IPS-18a (cell line): ENCODE data around the gene OR2V1.
"Not testable (repeated sequence)": the region's sequence is repeated elsewhere in the genome, so short reads cannot be mapped to it uniquely, and the experiment has no call there.

Experiments used
- H3K27ac ChIP-seq: one replicate; pipeline ENCODE4 v1.5.1; 2013; ENCODE audit warnings: low read length
- H3K27me3 ChIP-seq: one replicate; pipeline ENCODE4 v1.6.1; 2013; ENCODE audit warnings: mild to moderate bottlenecking, low read length; ENCODE audit not compliant: control insufficient read depth, insufficient read depth
- H3K36me3 ChIP-seq: one replicate; pipeline ENCODE4 v1.6.1; 2013; ENCODE audit warnings: low read depth, low read length; ENCODE audit not compliant: control insufficient read depth
- H3K4me1 ChIP-seq: one replicate; pipeline ENCODE4 v1.6.1; 2013; ENCODE audit warnings: low read depth, low read length; ENCODE audit not compliant: control insufficient read depth
- H3K4me3 ChIP-seq: one replicate; pipeline ENCODE4 v1.5.1; 2013; ENCODE audit warnings: low read length
- H3K9ac ChIP-seq: one replicate; pipeline ENCODE4 v1.6.1; 2013; ENCODE audit warnings: mild to moderate bottlenecking, low read length, moderate library complexity
- H3K9me3 ChIP-seq: one replicate; pipeline ENCODE4 v1.6.1; 2013; ENCODE audit warnings: low read depth, low read length; ENCODE audit not compliant: control insufficient read depth

OR2V1 gene

DNA sequence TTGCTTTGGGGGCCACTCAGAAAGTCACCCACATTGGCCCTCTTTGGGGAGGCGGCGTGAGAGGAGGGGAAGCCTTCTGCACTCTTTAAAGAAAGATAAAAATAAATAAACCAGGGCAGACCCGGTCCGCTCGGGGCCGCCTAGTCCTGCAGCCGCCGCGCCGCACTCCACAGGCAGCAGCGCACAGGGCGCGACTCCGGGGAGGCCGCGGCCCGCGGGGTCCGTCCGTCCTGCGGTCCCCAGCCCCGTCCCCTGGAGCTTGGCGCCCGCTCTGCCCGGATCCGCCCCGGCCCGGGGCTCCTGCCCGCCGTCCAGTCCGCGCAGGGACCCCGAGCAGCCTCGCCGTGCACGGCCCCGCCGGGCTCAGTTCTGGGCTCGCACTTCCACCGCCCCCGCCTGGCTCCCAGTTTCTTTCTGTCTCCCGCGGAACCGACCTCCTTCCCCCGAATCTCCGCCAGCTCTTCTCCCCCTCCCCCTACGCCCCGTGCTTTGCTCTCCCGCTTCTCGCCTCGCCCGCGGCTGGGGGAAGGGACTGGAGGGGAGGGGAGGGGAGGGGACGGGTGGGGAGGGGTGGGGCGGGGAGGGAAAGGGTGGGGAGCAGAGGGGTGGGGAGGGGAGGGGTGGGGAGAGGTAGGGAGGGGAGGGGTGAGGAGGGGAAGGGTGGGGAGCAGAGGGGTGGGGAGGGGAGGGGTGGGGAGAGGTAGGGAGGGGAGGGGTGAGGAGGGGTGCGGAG lies 33.0 kb downstream of the OR2V1 start:
- not testable (repeated sequence) for H3K4me3 ChIP-seq, H3K9me3 ChIP-seq
- peaks cover 21% of the 10 kb centered on the region for H3K27me3 ChIP-seq

DNA sequence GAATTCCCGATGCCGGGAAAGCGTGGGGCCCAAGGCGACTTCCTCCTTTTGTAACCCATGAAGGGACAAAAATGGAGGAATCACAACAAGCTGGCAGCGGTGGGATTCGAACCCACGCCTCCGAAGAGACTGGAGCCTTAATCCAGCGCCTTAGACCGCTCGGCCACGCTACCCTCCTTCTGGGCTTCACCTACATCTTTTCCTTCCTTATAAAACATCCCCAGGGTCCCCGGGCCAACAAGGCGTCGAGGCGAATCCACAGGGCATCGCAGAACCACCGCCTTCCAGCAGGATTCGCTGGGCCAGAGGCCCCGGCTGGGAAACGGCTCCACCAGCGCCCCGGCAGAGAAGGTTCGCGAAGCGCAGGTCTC lies 33.6 kb downstream of the OR2V1 start:
- not testable (repeated sequence) for H3K36me3 ChIP-seq, H3K9ac ChIP-seq, H3K4me1 ChIP-seq, H3K27ac ChIP-seq, H3K9me3 ChIP-seq, H3K4me3 ChIP-seq
- peaks cover 21% of the 10 kb centered on the region for H3K27me3 ChIP-seq

More for the DNA sequence above, 33.0 kb downstream of the OR2V1 start:
- not testable (repeated sequence) for H3K9ac ChIP-seq, H3K27ac ChIP-seq, H3K4me1 ChIP-seq, H3K36me3 ChIP-seq

DNA sequence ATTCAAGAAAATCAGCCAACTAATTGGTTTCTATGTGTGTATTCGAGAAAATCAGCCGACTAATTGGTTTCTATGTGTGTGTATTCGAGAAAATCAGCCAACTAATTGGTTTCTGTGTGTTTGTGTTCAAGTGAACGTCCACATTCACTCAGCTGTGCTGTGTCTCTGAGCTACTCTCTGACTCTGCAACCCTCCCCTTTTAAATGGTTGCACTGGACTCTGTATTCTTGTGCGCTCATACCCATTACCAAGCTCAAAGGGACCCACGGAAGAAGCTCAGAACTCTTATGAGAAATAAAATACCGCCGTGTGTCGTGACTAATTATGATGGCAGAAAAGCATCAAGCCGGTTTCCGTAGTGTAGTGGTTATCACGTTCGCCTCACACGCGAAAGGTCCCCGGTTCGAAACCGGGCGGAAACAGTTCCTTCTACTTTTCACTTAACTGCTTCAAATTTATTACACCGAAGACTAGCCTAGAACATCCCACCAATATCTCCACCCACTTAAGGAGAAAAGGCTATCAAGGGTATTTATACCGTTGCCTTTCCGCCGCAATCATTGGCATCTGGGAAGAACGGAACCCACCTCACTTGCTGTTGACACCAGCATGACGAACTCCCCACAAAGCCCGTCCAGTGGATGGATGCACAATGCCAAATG lies 34.1 kb downstream of the OR2V1 start:
- H3K9ac ChIP-seq, H3K36me3 ChIP-seq, H3K9me3 ChIP-seq, H3K4me3 ChIP-seq, H3K27ac ChIP-seq, H3K4me1 ChIP-seq: not testable (repeated sequence)
- H3K27me3 ChIP-seq, result peaks cover 21% of the 10 kb centered on the region

DNA sequence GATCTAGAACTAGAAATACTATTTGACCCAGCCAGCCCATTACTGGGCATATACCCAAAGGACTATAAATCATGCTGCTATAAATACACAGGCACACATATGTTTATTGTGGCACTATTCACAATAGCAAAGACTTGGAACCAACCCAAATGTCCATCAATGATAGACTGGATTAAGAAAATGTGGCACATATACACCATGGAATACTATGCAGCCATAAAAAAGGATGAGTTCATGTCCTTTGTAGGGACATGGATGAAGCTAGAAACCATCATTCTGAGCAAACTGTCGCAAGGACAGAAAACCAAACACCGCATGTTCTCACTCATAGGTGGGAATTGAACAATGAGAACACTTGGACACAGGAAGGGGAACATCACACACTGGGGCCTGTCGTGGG lies 35.8 kb downstream of the OR2V1 start:
- not testable (repeated sequence) for H3K27ac ChIP-seq, H3K9ac ChIP-seq, H3K9me3 ChIP-seq, H3K4me1 ChIP-seq, H3K4me3 ChIP-seq, H3K36me3 ChIP-seq
- peaks cover 16% of the 10 kb centered on the region for H3K27me3 ChIP-seq

DNA sequence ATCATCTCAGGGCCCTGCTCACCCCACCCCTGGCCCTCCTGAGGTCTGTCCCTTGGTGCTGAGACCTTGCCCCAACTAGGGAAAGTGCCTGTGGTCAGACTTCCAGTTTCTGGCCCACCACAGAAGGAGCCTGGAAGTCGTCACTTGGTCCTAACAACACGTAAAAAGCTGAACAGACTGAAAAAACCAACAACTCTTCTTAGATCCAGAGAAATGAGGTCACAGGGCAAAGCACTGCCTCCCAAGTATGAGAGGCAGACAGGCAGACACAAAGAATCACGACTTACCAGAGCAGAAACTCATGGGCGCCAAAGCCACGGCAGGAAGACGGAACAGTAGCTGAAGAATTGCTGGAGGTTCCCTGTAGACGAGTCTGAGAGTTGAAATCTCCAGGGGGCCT lies 38.5 kb downstream of the OR2V1 start:
- Histone ChIP-seq H3K27ac (no peak overlapping the region), H3K4me3 (no peak overlapping the region), H3K36me3 (no peaks in the 10 kb centered on the region), H3K9me3 (no peaks in the 10 kb centered on the region), H3K27me3 (no peaks in the 10 kb centered on the region), H3K4me1 (no peaks in the 10 kb centered on the region), H3K9ac (no peak overlapping the region)

DNA sequence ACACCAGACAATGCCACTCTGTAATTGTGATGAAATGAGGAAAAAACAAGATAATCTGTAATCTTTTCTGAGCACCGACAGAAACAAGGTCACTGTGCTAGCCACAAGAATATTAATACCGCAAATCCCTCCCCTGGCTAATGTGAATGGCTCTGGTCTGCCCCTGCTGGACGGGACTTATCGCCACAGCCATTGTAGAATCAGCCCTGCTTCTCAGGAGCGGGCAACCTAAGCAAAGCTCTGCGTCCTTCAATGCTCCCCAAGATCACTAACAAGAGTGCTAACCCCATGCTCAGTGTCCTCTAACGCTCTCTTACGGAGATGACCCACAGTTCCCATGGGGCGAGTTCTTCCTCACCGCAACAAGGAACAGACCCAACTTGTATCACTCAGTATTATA lies 42.7 kb downstream of the OR2V1 start:
- Histone ChIP-seq H3K27ac (no peak overlapping the region), H3K4me3 (no peak overlapping the region), H3K36me3 (no peaks in the 10 kb centered on the region), H3K4me1 (no peaks in the 10 kb centered on the region), H3K27me3 (no peaks in the 10 kb centered on the region), H3K9ac (no peak overlapping the region), H3K9me3 (no peaks in the 10 kb centered on the region)

DNA sequence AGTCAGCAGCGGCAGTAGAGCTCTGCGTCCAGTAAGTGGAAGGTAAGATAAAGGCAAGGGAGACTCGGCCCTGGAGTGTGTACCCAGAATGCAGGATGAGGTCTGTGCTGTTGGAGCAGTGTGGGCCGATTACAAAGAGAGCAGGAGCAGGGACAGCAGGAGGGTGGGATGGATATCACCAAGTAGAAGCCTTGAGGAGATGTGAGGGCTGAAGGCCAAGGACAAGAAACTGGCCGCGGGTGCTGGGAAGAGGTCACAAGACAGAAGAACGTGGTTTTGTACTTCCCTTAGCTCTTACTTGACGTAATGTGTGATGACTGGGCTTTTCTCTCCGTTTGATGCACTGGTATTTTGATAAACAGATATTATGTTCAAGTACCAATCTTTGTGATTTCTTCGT lies 43.7 kb downstream of the OR2V1 start:
- no peaks in the 10 kb centered on the region for H3K27me3 ChIP-seq
- H3K9ac ChIP-seq, result no peak overlapping the region
- no peak overlapping the region for H3K27ac ChIP-seq

DNA sequence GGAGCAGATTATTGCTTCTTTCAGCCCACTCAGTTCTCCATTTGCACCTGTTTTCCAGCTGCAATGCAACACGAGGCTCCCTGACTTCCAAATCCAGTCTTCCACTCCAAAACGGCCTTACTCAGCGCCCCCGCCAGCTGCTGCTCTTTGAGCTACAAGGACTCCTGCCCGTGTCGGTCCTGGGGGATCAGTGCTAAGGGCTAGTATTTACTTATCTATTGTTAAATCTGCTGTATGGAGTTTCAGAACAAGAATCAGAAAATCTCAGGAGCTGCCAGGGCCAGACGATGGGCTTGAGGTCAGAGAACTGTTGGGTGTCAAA lies 44.1 kb downstream of the OR2V1 start:
- no peaks in the 10 kb centered on the region for H3K4me1 ChIP-seq
- H3K27ac ChIP-seq, result no peak overlapping the region
- no peak overlapping the region for H3K4me3 ChIP-seq
- no peak overlapping the region for H3K9ac ChIP-seq
- H3K27me3 ChIP-seq, result no peaks in the 10 kb centered on the region
- H3K9me3 ChIP-seq, result no peaks in the 10 kb centered on the region
- H3K36me3 ChIP-seq, result no peaks in the 10 kb centered on the region

More for the DNA sequence above, 43.7 kb downstream of the OR2V1 start:
- Histone ChIP-seq H3K9me3 (no peaks in the 10 kb centered on the region), H3K4me1 (no peaks in the 10 kb centered on the region), H3K4me3 (no peak overlapping the region), H3K36me3 (no peaks in the 10 kb centered on the region)

DNA sequence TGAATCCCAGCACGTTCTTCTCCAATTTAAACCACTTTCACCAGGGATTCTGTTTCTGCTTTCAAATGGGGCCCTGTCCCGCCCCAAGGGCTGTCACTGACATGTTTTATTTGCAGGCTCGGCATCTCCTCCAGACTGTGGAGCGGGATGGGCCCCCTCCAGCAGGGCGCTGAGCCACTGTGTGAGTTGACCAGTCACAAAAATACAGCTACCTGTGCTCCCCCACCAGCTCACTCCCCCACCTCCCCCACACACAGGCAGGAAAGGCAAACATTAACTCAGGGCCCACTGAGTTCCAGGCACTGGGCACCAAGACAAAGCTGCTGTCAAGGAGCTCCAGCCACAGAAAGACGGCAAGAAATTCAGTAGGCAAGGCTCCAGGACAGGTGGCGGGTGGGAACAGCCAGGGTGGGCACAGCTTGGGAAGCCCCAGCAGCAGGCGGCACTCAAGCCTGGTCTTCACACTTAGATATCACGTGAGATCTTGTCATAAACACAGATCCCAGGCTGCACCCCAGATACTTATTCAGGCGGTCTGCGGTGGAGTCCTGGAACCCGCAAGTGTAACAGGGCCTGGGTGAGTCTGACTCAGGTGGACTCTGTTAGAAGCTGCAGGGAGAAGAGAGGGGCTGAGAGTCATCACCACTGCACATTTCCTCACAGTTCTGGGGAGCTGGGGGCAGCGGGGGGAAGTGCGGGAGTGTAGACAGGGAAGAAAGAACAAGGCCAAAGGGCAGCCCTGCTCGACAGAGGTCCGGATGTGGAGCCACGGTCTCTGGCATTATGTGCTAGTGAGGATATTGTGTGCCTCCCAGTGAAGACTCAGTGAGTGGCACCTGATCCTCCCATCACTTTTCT lies 44.7 kb downstream of the OR2V1 start:
- no peak overlapping the region for H3K9ac ChIP-seq

DNA sequence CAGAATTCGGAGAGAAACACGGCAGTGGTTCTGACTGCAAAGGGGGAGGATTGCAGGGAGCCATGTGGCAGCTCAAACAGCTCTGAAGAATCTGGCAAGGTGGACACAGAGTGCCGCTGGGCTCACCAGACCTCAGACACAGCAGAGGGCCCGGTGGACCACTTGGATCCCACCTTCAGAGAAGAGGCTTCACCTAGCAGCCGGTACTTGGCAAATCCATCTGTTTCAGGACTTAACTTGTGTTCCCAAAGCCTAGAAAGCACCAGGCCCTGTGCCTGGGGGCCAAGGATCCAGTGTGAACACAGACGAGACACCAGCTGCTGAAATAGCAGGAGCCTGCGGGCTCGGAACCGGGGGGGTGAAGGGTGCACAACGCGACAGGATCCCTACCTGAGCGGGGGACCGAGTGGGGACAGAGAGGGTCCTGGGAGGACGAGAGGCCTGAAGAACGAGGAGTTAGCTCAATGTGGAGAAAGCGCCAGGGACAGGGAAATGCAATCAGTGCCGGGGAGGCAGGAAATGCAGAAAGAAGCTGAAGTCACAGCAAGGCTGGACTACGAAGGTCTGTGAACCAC lies 46.3 kb downstream of the OR2V1 start:
- Histone ChIP-seq H3K27ac (no peak overlapping the region), H3K27me3 (no peaks in the 10 kb centered on the region), H3K9ac (no peak overlapping the region), H3K9me3 (no peaks in the 10 kb centered on the region), H3K4me1 (no peaks in the 10 kb centered on the region), H3K36me3 (no peaks in the 10 kb centered on the region), H3K4me3 (no peak overlapping the region)

More for the DNA sequence above, 44.7 kb downstream of the OR2V1 start:
- no peak overlapping the region for H3K4me3 ChIP-seq
- H3K36me3 ChIP-seq, result no peaks in the 10 kb centered on the region
- no peaks in the 10 kb centered on the region for H3K4me1 ChIP-seq
- no peaks in the 10 kb centered on the region for H3K9me3 ChIP-seq
- no peaks in the 10 kb centered on the region for H3K27me3 ChIP-seq
- H3K27ac ChIP-seq, result no peak overlapping the region

DNA sequence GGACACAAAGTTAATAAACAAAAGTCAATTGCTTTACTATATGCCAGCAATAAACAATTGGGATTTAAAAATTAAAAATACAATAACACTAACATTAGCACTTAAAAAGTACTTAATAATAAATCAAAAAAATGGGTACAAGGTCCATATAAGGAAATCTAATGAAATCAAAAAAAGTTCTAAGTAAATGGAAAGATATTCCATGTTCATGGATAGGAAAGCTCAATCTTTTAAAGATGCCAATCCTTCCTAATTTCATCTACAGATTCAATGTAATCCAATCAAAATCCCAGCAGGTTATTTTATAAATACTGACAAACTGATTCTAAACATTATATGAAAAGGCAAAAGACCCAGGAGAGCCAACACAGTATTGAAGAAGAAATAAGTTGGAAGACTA lies 49.0 kb downstream of the OR2V1 start:
- Histone ChIP-seq H3K9me3 (no peaks in the 10 kb centered on the region), H3K9ac (no peak overlapping the region), H3K4me1 (no peaks in the 10 kb centered on the region), H3K27me3 (no peaks in the 10 kb centered on the region), H3K4me3 (no peak overlapping the region), H3K27ac (no peak overlapping the region), H3K36me3 (no peaks in the 10 kb centered on the region)
